GM21367 (cell line): ENCODE data around the gene COL23A1.

ENCODE experiments used
- ATAC-seq: cut with Tn5 transposase; IDR thresholded peaks from one replicate; pipeline ENCODE4 v1.9.1; 2021; ENCODE audit not compliant: unreplicated experiment

Gene COL23A1

DNA sequence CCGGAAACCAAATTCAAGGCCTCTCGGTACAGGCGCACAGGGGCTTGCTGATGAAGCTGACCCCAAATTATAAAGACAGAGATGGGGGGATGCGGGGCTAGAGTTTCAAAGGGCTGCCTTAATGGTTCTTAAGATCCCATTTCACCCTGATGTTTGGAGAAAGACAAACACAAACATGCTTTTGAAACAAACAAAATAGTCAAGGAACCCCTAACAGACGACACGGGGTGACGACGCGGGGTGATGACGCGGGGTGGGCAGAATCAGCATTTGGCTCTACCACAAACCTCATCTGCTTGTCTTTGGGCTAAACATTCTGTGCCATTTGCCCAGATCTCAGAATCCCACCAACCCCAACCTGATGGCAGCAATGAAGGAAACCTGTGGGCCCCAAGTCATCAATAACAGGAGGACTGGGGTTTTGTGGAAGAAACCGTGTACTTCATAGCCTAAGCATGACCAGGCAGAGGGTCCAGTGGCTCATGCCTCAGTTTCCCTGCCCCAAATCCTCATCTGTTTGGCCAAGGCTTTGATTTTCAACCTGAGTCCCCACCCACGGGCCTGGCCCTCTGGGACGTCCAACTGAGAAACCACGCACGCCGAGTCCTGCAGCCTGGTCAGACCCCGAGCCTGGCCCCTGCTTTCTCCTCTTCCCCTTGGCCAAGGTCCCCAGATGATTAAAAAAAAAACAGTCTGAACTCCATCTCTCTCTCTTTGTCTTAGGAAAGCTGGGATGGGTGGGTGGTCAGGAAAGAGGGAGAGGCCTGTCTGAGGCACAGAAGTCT lies 148.5 kb downstream of the COL23A1 start:
- no peak for ATAC-seq

DNA sequence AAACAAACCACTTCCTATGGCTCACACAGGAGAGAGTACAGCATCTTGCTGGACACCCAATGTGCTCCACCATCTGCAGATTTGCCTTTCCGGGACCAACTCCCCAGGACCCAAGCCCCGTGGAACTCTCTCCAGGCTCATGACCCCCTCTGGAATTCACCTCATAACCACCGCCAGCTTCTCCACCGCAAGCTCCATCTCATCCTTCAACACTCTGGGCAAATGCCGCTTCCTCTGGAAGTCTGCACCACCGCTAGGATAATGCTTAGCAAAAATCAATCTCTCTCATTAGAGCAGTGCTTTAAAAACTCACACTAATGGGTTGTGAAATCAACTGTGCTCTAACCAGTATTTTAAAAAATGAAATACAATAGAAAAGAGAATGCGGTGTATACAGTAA lies 150.0 kb downstream of the COL23A1 start:
- ATAC-seq: no peak

DNA sequence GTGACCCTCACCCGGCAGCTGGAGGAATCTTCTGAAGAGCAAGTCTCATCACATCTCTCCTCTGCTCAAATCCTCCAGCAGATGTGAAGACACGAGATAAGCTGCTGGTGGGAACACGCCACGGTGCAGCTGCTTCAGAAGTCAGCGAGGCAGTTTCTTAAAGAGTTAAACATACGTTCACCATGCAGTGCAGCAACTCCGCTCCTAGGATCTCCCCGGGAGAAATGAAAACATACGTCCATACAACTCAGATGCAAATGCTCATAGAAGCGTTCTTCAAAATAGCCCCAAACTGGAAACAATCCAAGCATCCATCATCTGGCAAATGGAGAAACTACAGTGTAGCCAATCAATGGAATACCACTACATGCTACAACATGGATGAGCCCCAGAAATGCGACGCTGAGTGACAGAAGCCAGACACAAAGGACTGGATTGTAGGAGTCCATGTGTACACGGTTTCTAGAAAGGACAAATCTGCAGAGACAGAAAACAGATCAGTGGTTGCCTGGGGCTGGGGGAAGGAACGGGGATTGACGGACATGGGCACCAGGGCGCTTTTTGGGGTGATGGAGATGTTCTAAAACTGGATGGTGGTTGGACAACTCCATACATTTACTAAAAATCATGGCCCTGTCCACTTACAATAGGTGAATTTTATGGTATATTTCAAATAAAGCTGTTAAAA lies 150.6 kb downstream of the COL23A1 start:
- ATAC-seq: no peak

DNA sequence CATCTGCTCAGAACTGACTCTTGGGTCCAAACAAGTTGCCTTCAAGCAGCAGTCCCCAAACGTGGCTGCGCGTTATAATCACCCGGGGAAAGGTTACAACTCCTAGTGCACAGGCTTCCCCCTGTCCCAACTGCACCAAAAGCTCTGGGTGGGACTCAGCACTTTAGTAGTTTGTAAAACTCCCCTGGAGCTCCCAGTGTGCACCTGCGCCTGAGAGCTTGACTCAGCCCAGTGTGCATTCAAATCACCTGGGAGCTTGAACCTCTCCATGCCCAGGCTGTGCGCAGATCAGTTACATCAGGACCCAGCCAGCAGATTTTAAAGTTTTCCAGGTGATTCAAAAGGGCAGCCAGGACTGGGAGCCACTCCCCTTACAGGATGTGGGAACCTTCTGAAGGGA lies 151.4 kb downstream of the COL23A1 start:
- ATAC-seq: no peak

DNA sequence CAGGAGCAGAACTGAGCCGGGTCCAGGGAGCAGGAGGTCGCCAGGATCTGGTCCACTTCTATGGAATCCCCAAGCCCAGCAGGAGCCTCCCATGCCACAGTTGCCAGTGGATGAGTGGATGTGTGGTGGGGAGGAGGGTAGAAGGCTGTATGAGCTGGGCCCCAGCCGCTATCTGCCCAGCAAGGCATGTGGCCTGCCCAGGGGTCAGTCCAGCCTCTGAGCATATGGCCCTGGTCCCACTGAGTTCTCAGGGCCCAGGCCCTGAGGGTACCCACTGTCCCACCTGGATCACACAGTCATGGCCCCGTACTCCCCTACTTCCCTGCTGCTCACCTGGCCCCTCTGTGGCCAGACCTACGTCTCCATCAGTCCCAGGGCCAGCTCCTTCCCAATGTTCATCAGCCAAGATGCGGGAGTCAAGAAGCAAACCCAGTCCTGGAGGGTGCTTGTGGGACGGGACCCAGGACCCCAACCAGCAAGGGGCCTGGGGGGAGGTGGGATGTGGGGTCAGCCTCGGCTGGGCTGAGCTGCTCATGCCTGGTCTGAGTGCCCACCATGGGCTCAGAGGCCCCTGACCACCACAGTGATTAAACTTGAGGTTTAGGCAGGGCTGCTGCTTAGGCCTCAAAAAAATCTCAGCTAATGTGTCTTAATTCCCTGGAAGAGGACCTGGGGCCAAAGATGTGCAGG lies 152.7 kb downstream of the COL23A1 start:
- no peak for ATAC-seq

DNA sequence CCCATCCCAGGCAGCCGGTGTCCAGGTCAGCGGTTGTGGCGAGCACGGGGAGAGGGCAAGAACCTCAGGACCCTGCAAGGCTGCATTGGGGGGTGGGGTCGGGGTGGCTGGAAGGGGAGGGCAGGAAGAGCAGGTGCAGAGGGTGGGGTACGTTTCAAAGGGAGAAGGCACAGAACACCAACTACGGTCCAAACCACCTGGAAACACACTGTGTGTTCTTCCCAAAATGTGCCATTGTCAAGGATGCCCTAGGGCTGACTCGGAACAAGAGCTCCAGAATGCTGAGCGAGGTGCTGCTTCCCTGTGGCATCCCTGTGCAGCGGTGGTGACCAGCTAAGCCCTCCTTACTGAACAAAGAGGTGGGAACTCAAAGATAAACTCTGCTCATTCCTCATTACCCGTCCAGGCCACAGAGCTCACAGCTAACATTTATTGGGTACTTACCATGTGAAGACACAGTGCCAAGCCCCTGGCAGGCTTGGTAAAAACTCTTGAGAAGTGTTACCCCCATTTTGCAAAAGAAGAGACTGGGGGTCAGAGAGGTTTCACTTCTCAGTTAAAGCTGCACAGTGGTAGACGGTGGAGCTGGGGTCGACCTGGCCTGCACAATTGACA lies 153.8 kb downstream of the COL23A1 start:
- no peak for ATAC-seq

DNA sequence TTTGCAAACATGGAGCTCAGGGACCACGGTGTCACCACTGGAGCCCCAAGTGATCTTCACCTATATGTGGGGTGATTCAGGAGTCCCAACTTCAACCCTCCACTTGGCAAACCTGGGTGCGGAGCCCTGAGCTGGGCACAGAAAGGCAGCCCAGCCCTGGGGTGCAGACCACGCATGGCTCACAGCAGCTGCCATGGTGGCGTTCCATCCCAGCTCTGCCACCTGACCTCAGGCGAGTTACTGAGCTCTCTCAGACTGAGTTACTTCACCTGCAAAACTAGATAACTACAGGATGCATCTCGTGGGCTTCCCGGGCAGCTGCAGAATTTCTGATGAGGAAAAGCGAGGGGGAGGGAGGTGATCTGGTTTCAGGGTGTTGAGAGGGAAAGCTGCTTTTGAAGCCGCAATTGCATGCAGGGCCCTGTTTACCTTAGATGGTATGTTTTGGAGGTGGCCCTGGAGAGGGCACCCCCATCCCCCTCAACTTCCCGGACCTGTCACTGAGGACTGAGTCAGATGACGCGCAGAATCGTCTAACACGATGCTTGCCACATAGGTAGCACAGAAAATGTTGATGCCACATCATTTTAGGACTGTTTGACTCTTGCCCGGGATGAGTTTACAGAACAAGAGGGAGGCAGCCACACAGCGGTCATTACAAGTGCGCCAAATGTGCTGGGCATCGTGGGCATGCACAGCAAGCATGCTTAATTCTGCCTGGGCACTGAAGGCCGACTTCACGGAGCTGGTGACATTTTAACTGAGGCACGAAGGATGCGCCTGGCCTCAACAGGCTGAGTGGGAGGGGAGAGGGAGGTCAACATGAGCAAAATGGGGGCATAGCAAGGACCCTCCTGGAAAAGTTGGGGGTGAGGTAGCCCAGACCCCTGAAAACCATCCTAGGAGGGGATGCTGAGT lies 154.6 kb downstream of the COL23A1 start:
- ATAC-seq: no peak

DNA sequence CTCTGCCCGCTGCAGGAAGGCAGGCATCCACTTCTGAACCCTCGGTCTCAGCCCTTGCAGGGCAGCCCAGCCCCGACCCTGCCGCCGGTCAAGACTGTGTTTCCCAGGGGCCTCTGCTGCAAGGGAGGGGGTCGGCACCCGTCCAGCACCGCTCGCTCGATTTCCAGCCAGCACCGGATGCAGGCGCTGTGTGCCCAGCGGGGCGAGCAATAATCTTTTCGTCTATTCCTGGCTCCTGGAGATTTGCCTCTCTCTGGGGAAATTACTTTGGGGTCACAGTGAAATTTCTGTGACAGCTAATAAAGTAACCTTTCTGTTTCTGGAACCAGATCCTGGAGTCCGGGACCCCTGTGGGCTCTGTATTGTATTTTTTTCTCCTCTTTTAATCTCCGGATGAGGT lies 155.3 kb downstream of the COL23A1 start:
- no peak for ATAC-seq

DNA sequence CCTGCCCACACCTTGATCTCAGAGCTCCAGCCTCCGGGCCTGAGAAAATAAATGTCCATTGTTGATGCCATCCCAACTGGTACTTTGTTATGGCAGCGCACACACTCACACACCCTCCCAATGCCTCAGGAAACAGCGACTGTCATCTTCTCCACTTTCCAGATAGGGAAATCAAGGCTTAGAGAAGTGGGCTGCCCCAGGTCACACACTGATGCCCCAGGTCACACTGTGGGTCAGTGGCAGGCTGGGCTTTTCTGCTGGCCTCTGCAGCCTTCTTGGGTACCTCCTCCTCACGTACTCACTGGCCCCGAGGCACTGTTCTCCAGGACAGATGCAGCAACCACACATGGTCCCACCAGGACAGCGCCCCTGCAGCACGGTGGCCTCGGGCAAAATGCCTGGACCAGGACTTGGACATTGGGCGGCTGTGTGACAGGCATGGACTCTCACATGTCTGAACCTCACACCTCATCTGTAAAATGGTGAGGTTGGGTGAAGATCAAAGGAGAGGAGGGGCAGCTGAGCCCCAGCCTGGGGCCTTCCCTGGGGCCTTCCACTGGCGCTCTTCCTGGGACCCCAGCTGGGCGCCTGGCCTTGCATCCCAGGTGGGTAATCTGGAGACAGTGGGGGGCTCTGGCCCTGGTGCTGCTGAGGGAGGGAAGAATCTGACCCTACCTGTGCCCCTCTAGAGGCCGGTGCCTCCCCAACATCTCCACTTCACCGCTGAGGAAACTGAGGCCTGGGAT lies 156.0 kb downstream of the COL23A1 start:
- ATAC-seq: no peak

DNA sequence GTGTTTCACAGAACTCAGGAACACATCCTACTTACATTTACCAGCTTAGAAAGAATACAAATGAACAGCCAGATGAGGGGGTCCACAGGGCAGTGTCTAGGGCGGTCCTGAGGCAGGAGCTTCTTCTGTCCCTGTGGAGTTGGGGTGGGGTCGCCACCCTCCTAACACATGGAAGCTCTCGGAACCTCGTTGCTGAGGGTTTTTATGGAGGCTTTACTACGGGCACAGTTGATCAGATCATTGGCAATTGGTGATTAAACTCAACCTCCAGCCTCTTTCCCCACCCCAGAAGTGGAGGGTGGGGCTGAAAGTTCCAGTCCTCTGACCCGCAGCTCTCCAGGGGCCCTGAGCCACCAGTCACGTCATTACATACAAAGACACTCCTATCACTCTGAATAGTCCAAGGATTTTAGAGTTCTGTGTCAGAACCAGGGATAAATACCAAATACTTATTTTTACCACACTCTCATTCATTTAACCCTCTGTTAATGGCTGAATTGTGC lies 156.9 kb downstream of the COL23A1 start:
- ATAC-seq: no peak

DNA sequence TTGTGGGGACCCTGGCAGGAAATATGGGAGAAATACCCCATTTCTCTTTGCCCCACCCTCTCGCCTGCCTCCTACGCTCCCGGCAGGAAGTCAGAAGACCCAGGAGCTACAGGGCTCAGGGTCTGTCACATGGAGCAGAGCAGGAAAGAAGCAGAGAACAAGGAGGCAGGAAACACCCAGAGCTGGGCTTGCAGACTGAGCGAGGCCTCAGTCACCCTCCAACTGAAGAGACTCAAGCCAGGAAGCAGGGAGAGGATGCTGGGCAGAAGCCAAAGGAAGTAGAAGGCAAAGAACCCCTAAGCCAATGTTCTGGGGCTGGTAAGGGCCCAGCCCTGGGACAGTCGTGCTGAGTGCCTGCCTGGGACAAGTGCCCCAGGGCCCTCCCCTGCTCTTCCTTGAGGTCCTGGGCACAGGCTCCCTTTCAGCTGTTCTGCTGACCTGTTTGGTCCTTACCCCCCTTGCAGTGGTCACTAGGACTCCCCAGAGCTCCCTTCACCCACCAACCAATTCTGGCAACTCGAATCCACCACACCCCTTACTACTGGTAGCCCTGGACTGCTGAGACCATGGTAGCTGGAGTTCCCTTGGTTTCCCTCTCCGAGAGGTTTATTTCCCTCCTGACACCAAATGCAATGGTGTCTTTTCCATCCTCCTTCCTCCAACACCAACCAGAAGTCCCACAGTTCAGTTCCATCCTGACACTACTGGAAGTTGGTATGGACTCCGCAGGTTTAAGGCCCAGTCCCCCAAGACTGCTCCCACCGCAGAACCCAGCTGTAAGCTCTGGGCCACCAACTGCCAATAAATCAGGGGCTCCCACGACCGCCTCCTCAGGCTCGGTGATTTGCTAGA lies 157.5 kb downstream of the COL23A1 start:
- ATAC-seq: no peak

DNA sequence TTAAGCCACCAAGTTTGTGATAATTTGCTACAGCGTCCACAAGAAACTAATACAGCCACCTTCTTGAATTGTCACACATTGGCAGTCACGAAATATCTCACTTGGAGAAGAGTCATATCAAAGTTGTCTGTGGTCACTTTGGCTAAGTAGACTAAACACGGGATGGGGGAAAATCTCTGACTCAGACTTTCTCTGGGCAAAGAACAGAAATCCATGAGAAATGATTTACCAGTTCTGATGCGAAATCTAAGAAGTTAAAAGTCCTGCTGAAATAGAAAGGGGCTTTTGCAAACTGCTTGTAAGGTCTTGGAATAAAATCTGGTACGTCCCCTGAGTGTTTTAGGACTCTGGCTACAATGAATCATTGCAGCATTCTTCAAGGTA lies 158.4 kb downstream of the COL23A1 start:
- no peak for ATAC-seq

DNA sequence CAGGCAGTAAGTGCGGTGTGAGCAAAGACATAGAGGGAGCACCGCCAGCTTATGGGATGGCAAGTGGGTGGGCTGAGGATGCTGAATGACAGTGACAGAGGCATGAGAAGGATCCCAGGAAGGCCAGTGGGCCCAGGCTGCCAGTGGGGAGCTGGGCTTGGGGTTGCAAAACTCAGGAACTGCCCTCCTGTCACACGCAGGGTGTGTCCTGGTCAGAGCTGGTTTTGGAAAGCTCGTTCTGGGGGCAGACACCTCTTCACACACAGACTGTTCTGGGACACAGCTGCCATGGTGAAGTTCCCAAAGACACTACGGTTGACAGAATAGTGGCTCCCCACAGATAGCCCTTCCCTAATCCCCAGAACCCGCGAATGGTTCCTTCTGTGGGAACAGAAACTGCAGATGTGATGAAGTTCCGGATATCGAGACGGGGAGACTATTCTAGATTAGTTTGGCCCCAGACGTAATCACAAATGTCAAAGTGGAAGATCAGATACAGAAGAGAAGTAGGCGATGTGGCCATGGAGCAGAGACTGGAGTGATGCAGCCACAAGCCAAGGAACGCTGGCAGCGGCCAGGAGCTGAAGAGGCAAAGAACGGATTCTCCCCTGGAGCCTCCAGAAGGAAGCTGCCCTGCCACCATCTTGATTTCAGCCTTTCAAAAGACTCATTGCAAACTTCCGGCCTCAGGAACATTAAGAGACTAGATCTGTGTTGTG lies 159.0 kb downstream of the COL23A1 start:
- no peak for ATAC-seq

DNA sequence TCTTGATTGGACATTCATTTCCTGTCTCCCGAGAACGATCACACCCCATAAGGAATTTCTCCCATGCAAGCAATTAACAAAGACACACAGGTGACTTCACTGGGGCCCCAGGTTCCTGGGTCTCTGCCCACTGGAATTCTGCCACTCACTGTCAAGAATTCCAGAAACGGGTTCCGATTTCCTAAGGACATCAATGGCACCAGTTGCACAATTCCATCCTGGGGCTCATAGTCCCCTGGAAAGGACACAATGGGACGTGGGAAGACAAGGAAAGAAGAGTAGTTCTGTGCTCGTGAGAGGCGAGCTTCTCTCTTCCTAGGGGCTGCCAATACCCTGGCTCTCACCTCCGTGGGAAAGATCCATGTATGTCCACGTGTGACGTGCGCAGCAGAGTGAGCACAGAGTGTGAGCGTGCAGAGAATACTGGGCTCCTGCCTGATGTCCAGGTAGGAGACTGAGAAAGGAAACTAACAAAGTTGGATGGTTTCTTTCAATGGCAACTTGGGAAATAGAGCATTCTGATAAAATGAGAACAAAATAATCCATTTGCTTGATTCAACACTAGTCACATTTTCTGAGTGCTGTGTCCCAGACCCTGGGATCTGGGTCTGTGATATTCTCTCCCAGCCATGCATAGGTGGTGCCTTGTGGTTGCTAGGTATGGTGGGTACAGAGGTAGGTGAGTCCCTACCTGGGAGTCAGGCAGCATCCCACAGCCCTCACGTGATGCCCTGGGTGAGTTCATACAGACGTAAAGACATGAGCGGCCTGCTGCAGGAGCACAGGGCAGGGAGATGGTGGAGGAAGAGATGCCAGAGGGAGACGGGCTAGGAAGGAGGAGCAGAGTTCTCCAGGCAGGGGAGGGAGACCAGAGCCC lies 159.8 kb downstream of the COL23A1 start:
- ATAC-seq: no peak

DNA sequence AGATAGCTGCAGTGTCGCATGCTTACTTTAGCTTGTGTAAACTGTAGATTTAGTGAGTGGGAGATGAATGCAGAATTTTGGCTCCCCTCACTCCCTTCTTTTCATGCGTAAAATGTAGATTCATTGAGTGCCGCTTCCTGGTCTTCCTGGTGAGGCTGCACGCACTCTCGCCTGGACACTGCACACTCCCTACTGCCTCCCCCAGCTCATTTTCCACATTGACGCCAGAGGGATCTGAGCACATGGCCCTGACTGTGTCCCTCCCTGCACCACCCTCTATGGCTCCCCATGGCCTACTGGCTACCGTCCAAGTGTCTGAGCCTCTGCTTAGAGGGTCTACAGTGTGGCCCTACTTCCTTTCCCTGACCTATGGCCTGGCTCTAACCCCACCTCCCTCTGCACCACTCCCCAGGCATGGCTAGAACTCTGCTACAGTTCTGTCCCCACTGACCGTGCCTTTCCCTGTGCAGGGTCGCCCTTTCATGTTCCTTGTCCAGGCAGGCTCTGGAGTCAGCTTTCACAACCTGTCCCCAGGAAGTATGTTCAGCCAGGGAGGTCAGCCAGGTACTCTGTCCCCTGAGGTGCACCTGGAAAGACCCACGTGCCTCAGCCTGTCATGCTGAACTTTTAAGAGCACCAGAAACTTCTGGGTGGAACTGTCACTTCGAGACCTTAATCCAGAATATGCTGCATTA lies 160.6 kb downstream of the COL23A1 start:
- ATAC-seq: no peak

DNA sequence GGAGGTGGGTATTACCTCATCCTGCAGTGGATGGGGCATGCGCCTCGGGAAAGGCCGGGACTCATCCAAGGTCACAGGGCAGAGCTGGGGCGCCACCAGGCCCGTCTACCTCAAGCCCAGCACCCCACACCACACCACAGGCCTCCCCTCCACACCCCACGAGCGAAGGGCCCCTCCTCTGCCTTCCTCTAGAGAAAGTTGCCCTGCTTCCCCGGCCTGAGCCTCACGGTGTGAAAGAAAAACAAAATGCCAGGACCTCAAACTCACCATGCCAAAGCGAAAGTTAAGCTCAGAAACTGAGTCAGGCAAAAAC lies 161.1 kb downstream of the COL23A1 start:
- ATAC-seq: no peak
